HG03060 (cell line): Measurements from ENCODE around the gene TJP2.

Source experiments
- ATAC-seq: cut with Tn5 transposase; IDR thresholded peaks from one replicate; pipeline ENCODE4 v1.9.1; 2021; ENCODE audit warnings: low read depth, moderate number of reproducible peaks; ENCODE audit not compliant: unreplicated experiment

Gene TJP2

GRCh38 chr9:69319324-69320025, 145.4 kb downstream of the TJP2 start:
- no peak for ATAC-seq

GRCh38 chr9:69322256-69322655, 148.2 kb downstream of the TJP2 start:
- no peak for ATAC-seq

- no peak for ATAC-seq
Observed at GRCh38 chr9:69323861-69324260, 149.8 kb downstream of the TJP2 start.
